ENCODE measurements around the gene NR3C2.

Gene NR3C2

DNA sequence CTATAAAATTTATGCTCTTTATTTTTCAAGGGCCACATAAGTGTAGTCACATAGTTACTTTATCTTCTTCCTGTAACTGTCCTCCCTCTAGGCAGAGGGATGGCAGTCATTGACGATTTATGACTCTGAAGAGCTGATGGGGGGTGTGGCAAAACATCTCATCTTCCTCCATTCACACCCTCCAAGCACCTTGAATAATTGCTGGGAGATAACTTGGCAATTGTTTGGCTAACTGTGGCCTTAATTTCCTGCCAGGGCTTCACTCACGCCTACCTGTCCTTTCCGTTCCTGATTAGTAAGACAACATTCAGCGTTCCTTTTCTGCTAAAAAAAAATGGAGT, 381.1 kb downstream of the NR3C2 start:
- H3K27ac ChIP-seq (ENCODE audit: low read depth, low read length): no peak overlapping the region
- H3K9me2 ChIP-seq (replicated peaks; ENCODE audit: insufficient read depth, low read length): no peaks in the 10 kb centered on the region
- H3K4me2 ChIP-seq (ENCODE audit: low read depth, low read length, poor library complexity, severe bottlenecking): no peak overlapping the region
- H3K27me3 ChIP-seq (ENCODE audit: low read length): no peaks in the 10 kb centered on the region
- H3K36me3 ChIP-seq (ENCODE audit: low read length): no peaks in the 10 kb centered on the region
- no peaks in the 10 kb centered on the region for H3K9me3 ChIP-seq (ENCODE audit: insufficient read depth, low read length)
- no peaks in the 10 kb centered on the region for H4K20me1 ChIP-seq (ENCODE audit: low read depth, low read length)
- peaks cover 20% of the 10 kb centered on the region for H3F3A ChIP-seq (ENCODE audit: insufficient read depth)
- no peak overlapping the region for H3K4me3 ChIP-seq (ENCODE audit: insufficient read depth, low read length, poor library complexity, severe bottlenecking)
- H2AFZ ChIP-seq (ENCODE audit: low read depth, low read length, severe bottlenecking): no peak overlapping the region
- no peaks in the 10 kb centered on the region for H3K79me2 ChIP-seq (ENCODE audit: insufficient read depth, low read length)
- no peak overlapping the region for H3K9ac ChIP-seq (ENCODE audit: low read length)
- TF ChIP-seq, protein P1, sequence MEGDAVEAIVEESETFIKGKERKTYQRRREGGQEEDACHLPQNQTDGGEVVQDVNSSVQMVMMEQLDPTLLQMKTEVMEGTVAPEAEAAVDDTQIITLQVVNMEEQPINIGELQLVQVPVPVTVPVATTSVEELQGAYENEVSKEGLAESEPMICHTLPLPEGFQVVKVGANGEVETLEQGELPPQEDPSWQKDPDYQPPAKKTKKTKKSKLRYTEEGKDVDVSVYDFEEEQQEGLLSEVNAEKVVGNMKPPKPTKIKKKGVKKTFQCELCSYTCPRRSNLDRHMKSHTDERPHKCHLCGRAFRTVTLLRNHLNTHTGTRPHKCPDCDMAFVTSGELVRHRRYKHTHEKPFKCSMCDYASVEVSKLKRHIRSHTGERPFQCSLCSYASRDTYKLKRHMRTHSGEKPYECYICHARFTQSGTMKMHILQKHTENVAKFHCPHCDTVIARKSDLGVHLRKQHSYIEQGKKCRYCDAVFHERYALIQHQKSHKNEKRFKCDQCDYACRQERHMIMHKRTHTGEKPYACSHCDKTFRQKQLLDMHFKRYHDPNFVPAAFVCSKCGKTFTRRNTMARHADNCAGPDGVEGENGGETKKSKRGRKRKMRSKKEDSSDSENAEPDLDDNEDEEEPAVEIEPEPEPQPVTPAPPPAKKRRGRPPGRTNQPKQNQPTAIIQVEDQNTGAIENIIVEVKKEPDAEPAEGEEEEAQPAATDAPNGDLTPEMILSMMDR (IDR thresholded peaks at IDR 0.05; ENCODE audit: insufficient read depth, low read length, poor library complexity, severe bottlenecking): no peak
- TF ChIP-seq EZH2phosphoT487 (conservative IDR thresholded peaks at IDR 0.05; ENCODE audit: low read length): no peak

DNA sequence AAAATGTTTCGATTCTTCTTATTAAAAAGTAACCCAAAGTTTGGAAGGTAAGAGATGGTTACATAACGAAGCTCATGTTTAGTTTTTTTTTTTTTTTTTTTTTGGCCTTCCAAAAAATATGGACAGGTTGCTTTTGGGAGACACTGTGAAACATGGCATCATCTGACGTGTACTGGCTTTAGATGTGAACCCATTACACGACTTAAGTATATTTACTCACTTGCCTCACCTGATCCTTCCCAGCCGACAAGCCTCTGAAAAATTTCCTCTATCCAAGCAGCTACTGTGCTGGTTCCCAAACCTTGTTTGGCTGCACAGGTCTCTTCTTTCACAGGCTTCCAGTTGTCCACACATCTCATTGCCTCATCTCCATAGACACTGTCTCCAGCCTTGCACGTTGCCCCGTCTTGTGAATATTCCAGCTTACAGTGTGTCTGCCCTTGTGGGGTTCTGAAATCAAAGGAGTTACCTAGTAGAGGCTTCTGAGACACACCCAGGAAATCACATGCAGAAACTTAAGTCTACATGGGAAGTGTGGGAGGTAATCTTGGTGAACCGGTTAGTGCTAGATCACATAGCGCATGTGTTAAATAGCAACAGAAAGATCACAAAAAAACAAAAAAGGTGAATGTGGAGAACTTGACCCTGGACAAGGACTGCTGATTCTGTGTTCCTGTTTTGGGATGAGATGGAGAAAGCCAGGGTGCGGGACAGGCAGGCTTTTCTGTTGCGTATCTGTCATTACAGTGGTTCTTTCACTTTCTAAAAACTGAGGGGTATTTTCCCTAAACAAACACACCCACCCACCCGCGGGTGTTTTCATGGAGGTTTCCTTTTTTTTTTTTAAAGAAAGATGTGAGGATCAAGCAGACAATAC, 381.7 kb downstream of the NR3C2 start:
- Histone ChIP-seq H3K4me3 (ENCODE audit: insufficient read depth, low read length, poor library complexity, severe bottlenecking) (no peak overlapping the region), H3K27me3 (ENCODE audit: low read length) (no peaks in the 10 kb centered on the region), H2AFZ (ENCODE audit: low read depth, low read length, severe bottlenecking) (no peak overlapping the region), H3K36me3 (ENCODE audit: low read length) (no peaks in the 10 kb centered on the region), H3K27ac (ENCODE audit: low read depth, low read length) (no peak overlapping the region), H3K9me3 (ENCODE audit: insufficient read depth, low read length) (no peaks in the 10 kb centered on the region), H3K79me2 (ENCODE audit: insufficient read depth, low read length) (no peaks in the 10 kb centered on the region), H3F3A (ENCODE audit: insufficient read depth) (peaks cover 21% of the 10 kb centered on the region), H3K9ac (ENCODE audit: low read length) (no peak overlapping the region), H3K9me2 (replicated peaks; ENCODE audit: insufficient read depth, low read length) (no peaks in the 10 kb centered on the region), H3K4me2 (ENCODE audit: low read depth, low read length, poor library complexity, severe bottlenecking) (no peak overlapping the region), H4K20me1 (ENCODE audit: low read depth, low read length) (no peaks in the 10 kb centered on the region)
- TF ChIP-seq, protein P1 (IDR thresholded peaks at IDR 0.05; ENCODE audit: insufficient read depth, low read length, poor library complexity, severe bottlenecking): no peak
- TF ChIP-seq EZH2phosphoT487 (conservative IDR thresholded peaks at IDR 0.05; ENCODE audit: low read length): no peak

DNA sequence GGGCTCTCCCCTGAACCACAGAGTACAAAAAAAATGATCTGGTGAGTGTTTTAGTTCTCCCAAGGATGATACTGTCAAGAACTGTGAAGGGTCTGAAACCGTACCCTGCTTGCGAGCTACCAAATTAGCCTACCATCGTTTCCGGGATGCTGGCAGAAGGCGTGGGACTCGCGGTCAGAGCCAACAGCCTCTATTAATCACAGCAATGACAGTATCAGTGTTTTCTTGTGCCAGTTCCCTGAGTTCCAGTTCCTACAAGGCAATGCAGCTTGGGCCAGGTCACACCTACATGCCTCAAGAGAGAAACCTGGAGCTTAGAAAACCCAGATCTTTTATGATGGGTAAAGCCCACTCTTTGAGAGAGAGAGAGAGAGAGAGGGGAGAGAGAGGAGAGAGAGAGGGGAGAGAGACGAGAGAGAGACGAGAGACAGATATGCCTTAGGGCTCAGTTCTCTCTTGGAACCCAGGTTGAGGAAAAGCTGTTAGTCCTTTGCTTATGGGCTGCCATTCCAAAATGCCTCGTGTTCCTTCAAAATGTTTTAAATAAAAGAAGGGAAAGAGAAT, 382.5 kb downstream of the NR3C2 start:
- Histone ChIP-seq H3K79me2 (ENCODE audit: insufficient read depth, low read length) (no peaks in the 10 kb centered on the region), H3K36me3 (ENCODE audit: low read length) (no peaks in the 10 kb centered on the region), H3K4me2 (ENCODE audit: low read depth, low read length, poor library complexity, severe bottlenecking) (peak overlapping the region; percentile 54), H3K27ac (ENCODE audit: low read depth, low read length) (no peak overlapping the region), H3K9me3 (ENCODE audit: insufficient read depth, low read length) (no peaks in the 10 kb centered on the region), H3K9ac (ENCODE audit: low read length) (no peak overlapping the region), H3K4me3 (ENCODE audit: insufficient read depth, low read length, poor library complexity, severe bottlenecking) (no peak overlapping the region), H3K27me3 (ENCODE audit: low read length) (no peaks in the 10 kb centered on the region), H3F3A (ENCODE audit: insufficient read depth) (peaks cover 24% of the 10 kb centered on the region), H4K20me1 (ENCODE audit: low read depth, low read length) (no peaks in the 10 kb centered on the region), H3K9me2 (replicated peaks; ENCODE audit: insufficient read depth, low read length) (no peaks in the 10 kb centered on the region), H2AFZ (ENCODE audit: low read depth, low read length, severe bottlenecking) (no peak overlapping the region)
- TF ChIP-seq, protein P1 (IDR thresholded peaks at IDR 0.05; ENCODE audit: insufficient read depth, low read length, poor library complexity, severe bottlenecking): no peak
- TF ChIP-seq EZH2phosphoT487 (conservative IDR thresholded peaks at IDR 0.05; ENCODE audit: low read length): no peak
